GM19452 (cell line): Measurements from ENCODE around the gene PDZD2.
"Not testable (repeated sequence)": the region's sequence is repeated elsewhere in the genome, so short reads cannot be mapped to it uniquely, and the experiment has no call there.

Source experiments
- ATAC-seq: cut with Tn5 transposase; IDR thresholded peaks from one replicate; pipeline ENCODE4 v1.9.1; 2021; ENCODE audit not compliant: unreplicated experiment

PDZD2 gene

DNA sequence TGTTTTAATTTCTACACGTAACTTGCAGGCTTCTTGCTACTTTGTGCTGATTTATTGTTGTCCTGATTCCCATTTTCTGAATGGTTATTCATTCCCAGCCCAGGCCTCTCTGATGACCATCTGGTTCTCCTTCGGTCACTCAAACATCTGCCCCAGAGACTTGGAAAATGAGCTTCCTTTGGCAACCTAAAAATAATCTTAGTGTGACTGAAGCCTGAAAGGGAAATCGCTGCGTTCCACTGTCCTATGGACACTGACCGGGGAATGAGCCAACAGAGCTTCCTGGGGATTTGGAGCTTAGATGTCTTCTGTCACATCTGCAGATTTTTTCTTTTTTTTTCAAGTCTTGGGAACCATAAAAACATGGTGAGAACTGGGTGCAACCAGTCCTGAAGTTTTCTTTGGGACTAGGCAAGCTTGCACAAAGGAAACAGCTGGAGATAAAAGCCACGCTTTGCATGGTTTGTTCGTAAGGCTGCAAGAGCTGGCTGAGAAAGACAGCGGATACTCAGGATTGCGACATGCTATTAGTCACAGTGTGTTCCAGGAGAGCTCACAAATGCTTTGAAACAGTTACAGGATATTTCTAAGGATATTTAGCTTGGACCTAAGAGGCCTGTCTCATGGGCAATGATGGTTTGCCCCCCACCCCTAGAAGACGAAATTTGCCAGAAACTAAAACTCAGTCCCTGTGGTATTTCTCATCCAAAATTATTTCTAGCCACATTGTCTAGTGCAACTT, 389.0 kb downstream of the PDZD2 start:
- no peak for ATAC-seq

DNA sequence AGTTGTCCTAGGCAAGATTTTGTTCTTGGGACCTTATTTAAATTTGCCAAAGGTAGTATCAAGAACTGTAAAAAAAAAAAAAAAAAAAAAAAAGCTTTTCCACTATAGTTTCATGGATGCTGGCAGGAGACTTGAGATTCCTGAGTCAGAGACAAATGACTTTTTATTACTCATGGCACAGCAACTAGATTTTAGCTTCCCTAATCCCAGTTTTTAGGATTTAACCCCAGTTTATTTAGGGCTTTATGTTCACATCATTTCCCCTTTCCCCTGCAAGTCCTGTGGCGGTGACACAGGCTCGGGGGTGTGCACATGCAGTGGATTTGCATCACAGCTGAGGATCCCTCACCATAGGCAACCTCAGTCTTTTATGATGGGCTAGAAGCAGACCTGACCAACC, 390.3 kb downstream of the PDZD2 start:
- ATAC-seq = no peak

DNA sequence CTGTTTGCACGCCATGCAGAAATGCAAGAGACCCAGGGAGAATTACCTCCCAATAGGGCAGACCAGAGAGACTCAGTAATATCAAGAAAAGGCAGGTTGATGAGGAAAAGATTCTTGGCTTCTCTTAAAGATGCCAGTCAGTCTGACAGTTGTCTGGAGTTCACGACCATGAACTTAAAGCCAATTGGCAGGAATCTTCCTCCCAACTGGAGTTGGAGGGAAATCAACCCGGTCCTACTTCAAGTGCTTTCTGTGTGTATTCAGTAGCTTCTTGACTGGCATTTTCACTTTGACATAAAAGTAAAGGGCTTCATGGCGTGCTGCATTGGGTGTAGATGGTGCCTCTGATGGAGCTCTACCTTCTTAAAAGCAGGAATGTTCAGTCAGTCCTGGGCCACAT, 390.9 kb downstream of the PDZD2 start:
- ATAC-seq = no peak

DNA sequence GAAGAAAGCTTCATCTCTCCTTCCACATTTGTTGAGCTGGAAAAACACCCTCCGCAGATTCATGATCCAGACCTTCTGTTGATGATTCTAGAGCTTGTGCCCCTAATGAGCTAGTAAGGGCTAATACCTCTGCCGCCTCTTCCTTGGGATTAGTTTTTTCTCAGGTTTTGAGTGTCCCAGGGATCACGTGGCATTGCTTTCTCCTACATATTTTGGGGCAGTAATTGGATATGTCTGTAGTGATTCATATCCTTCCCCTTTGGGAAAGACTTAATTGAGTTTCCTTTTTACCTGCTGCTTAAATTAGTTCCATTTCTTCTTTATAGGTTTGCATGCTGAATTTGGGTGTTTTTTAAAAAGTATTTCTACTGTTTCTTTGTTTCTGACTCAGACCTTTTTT, 391.3 kb downstream of the PDZD2 start:
- ATAC-seq = no peak

DNA sequence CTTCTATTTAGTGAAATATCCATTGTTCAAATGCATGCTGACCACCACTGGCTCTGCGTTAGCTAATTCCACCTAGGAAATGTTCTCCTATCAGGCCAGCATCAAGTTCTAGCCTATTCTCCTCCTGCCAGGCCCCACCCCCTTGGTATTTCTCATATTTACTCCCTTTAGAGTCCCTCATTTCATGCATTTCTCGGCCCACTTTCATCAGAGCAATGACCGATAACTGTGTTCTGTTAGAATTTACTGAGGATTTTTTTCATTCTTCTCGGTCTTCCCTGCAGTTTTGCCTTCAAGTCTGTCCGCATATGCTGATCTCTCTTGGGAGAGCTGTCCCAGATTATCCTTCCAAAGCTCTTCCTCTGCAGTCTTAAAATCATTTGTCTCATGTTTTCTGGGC, 391.8 kb downstream of the PDZD2 start:
- ATAC-seq = no peak

DNA sequence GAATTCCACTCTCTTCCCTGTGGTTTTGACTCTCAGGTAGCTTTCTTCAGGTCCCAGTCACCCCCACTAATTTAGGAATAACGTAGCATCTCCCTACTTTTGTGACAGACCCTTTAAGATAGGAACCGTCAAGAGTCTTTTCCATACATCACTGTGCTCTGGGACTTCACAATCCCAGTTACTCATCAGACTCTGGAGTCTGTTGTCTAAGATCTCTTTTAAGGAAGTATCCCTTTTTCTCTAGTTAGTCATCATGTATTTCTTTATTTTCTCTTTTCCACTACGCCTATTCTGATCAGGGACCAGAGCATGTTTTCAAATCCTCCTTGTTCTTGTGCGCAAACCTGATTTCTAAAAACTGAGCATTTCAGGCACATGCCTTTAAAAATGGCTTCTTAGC, 392.2 kb downstream of the PDZD2 start:
- ATAC-seq = no peak

DNA sequence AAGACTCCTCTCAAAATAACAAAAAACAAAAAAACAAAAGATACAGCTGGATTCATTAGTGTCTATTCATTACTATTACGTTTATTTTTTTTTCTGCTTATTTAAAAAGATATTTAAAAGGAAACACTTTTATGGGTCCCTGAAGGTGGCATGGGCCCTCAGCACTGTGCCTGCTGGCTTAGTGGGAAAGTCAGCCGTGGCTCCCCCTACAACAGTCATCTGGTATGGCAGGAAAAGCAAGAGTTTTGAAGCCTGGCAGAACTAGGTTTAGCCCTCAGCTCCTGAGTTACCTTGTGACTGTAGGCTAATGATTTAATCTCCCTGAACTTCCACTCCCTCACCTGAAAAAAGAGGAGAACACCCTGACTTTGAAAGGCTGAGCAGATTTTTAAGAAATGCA, 399.6 kb downstream of the PDZD2 start:
- ATAC-seq = no peak

DNA sequence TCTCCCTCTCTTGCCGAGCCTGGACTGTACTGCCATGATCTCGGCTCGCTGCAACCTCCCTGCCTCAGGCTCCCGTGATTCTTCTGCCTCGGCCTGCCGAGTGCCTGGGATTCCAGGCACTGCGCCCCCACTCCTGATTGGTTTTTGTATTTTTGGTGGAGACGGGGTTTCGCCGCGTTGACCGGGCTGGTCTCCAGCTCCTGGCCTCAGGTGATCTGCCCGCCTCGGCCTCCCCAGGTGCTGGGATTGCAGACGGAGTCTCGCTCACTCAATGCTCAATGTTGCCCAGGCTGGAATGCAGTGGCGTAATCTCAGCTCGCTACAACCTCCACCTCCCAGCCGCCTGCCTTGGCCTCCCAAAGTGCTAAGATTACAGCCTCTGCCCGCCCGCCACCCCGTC, 400.2 kb downstream of the PDZD2 start:
- not testable (repeated sequence) for ATAC-seq

DNA sequence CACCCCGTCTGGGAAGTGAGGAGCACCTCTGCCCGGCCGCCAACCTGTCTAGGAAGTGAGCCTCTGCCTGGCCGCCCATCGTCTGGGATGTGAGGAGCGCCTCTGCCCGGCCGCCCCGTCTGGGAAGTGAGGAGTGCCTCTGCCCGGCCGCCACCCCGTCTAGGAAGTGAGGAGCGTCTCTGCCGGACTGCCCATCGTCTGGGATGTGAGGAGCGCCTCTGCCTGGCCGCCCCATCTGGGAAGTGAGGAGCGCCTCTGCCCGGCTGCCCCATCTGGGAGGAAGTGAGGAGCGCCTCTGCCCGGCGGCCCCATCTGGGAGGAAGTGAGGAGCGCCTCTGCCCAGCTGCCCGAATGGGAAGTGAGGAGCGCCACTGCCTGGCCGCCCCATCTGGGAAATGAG, 400.7 kb downstream of the PDZD2 start:
- ATAC-seq = not testable (repeated sequence)

DNA sequence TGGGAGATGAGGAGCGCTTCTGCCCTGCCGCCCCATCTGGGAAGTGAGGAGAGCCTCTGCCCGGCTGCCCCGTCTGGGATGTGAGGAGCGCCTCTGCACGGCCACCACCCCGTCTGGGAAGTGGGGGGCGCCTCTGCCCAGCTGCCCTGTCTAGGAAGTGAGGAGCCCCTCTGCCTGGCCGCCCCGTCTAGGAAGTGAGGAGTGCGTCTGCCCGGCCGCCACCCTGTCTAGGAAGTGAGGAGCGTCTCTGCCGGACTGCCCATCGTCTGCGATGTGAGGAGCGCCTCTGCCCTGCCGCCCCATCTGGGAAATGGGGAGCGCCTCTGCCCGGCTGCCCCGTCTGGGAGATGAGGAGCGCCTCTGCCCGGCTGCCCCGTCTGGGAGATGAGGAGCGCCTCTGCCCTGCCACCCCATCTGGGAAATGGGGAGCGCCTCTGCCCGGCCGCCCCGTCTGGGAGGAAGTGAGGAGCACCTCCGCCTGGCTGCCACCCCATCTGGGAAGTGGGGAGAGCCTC, 401.3 kb downstream of the PDZD2 start:
- ATAC-seq = not testable (repeated sequence)

DNA sequence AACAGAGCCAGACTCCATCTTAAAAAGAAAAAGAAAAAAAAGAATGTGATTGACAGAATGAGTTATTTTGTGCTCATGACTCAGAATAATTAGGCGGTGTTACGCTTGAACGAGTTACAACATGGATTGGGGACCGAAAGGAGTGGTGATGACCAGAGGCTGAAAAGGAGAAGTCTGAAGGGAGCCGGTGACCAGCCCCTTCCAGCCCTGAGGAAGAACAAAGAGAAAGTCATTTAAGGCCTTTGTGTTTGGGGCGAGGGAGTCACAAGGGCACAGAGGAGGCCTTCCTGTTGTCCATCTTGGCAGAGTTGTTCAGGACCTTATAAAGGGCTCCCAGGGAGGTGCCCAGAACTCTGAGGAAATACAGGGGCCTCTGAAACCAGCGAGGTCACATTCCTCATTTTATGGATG, 403.6 kb downstream of the PDZD2 start:
- no peak for ATAC-seq

DNA sequence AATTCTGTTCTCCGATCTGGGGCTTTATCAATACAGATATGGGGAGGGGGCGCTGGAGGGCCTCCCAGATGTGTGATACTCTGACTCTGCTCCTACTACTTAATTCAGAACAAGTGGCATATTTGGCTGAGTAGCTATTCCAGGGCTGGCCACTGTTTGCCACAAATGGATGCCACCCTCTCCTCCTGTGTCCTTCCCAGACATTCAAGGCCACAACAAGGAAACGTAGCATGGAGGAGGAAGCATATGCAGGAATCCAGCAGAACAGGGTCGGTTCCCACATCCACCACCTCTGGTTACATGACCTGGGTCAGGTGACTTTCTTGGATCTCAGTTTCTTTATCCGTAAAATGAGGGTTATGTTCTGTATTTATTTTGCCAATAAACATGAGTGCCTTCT, 404.2 kb downstream of the PDZD2 start:
- ATAC-seq = no peak

DNA sequence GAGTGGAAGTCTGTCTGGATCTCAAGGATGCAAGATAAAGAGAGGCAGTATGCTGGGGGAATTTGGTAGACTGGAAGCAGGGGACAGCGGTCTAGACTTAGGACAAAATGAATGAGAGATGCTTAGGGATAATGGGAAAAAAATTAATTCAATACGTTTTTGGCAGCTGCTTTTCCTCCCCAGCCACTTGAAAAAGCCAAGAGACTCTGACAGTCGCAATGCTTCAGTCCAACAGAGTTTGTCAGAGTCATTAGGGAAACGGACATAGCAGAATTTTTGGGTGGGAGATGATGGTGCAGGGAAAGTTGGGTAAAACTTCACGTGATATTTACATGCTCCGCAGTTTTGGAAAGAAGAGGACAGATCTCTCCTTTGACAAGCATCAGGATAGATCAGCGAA, 405.5 kb downstream of the PDZD2 start:
- no peak for ATAC-seq

DNA sequence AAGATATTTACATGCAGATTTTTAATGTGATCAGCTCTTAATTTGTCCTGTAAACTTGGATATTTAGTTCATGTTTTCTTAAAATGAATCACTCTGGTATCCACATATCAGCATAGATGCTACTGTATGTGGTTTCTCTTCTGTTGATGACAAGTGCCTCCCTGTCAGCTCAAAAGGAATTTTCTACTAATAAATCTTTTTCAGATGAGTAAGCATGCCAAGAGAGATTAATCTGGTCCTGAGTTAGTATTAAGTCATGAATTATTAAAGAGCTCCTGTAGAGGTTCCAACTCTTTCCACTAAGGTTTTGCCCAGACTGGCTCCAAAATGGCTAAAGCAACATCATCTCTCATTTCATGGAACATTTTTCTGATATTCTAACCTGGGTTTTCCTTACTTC, 406.0 kb downstream of the PDZD2 start:
- ATAC-seq = no peak

DNA sequence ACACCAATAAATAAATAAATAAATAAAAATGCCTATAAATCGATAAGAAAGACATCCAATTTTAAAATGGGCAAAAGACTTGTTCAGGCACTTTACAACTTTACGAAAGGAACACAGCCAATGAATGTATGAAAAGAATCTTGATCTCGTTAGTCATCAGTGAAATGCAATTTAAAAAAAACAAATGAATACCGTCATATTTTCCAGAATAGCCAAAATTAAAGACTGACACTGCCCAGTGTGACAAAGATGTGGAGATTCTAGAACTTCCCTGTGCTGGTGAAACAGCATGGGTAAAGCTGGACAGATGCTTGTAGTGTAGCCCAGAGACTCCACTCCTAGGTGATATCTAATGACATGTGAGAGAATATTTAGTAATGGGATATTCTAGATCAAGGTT, 408.1 kb downstream of the PDZD2 start:
- ATAC-seq = no peak

DNA sequence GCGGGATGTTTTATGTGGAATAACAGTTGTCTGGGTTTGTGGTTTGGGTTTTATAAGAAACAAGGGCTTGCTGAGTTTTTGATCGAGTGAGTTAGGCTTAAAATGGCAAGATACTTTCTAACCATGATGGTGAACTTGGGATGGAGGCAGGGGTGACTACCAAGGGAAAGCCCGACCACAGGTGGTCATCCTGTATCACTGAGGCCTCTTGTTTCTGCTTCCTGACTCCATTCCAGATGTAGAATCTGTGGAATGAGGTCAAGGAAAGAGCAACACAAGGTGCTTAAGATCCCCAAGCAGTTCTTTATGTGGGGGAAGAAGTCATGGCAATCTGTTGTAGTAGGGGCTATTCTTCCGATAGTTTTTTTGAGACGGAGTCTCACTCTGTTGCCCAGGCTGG, 412.9 kb downstream of the PDZD2 start:
- no peak for ATAC-seq

DNA sequence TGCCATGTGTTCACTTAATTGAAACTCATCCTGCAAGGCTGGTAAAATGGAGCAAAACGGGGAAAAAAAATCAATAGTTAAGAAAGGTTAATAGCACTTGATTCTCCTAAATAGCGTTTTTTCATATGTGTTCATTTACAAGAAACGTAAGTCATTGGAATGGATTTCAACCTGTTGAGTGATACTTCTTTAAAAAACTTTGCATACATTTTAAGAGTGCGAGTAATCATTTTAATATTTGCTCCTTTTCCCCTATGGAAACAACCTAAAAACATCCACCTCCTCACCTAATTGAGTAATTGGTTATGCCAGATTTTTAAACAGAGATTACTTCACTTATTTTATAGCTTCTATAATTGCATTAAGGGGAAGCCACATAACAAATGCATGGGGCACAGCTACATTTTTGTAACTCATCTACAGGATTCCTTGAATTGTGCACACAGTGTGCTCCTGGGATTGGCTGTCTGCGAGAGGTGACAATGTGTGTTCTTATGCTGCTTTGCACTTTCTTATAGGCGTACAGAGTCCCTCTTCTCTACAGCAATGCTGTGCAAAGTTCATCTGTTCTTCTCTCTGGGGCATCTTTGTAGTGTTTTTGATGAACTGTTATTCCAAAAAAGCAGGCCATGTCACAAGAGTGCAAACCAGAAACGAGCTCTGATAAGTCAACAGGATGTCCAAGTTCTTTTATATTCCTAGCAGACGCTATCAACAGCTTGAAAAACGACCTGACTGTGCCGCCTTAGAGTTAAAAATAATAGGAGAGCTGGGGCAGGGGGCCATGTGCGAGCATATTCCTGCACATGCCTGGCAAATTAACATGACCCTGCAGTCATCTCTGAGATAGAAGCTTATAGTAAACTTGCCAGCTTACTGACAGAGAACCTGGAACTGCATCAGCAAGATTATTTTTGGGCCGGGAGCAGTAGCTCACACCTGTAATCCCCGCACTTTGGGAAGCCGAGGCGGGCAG, 417.2 kb downstream of the PDZD2 start:
- ATAC-seq = no peak

DNA sequence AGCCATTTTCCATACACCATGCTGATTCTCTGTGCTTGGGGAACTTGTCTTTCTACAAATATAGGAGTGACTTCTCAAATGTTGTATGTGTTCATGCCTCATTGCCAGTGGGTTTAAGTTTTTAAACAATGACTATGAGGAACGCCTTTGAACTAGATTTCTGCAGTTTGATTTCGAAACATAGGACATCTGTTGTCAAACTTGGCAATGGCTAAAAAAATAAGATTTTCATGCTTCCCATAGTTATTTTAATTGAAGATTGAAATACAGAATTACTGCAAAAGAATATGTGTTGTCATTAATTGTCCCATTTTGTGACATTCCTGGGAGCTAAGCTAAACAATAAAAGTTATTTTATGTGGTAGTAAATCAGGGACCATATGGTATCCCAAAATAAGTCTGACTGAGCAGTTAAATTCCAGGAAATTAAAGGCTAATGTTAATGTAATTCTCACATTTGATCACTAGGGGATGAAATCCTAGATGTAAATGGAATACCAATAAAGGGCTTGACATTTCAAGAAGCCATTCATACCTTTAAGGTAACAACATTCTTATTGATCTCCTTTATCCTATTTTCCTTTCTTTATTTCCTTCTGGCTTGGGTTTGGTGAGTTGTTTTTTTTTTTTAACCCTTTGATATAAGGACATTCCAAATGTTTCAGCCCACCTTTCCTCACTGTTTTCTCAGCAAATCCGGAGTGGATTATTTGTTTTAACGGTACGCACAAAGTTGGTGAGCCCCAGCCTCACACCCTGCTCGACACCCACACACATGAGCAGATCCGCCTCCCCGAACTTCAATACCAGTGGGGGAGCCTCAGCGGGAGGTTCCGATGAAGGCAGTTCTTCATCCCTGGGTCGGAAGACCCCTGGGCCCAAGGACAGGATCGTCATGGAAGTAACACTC, 418.5 kb downstream of the PDZD2 start:
- ATAC-seq = no peak

DNA sequence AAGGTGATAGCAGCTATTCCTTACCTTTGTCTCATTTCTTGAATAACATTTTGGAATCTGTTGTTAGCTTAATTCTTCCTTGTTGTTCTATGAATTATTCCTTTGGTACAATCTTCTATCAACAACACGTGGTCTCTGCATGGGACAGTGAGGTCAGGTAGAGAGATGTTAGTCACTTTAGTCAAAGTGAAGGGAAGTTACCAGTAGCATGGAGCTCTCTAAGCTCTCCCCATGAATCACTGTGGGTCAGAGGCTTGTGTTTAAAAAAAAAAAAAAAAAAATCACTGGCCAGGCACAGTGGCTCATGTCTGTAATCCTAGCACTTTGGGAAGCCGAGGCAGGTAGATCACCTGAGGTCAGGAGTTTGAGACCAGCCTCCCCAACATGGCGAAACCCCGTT, 419.2 kb downstream of the PDZD2 start:
- ATAC-seq = no peak

DNA sequence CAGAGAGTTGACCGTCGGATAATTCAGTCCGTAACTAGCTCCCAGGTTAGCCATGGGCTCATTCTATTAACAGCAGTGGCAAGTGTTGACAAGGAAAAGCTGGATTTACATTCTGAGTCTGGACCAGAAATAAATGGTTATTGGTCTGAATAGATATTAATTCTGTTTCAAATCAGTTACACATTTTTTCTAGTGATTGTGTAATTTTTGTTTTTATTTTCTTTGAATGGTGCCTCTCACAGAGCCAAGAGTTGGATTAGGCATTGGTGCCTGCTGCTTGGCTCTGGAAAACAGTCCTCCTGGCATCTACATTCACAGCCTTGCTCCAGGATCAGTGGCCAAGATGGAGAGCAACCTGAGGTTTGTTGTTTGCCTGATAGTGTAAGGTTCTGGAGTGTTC, 420.1 kb downstream of the PDZD2 start:
- no peak for ATAC-seq
